ENCODE data around the gene TRIM63.
A peak's percentile ranks its signal among the peaks of the same experiment; 100 is the strongest.
"Not testable (repeated sequence)": the region's sequence is repeated elsewhere in the genome, so short reads cannot be mapped to it uniquely, and the experiment has no call there.

The TRIM63 gene

GRCh38 chr1:26067432-26067911 lies at the start of gene TRIM63:
TSS of gene TRIM63 (minus strand) at chr1:26067630. CDS start at chr1:26067494, 136 bp downstream.
- DNase-seq (ENCODE audit: low spot score): no peak

DNA sequence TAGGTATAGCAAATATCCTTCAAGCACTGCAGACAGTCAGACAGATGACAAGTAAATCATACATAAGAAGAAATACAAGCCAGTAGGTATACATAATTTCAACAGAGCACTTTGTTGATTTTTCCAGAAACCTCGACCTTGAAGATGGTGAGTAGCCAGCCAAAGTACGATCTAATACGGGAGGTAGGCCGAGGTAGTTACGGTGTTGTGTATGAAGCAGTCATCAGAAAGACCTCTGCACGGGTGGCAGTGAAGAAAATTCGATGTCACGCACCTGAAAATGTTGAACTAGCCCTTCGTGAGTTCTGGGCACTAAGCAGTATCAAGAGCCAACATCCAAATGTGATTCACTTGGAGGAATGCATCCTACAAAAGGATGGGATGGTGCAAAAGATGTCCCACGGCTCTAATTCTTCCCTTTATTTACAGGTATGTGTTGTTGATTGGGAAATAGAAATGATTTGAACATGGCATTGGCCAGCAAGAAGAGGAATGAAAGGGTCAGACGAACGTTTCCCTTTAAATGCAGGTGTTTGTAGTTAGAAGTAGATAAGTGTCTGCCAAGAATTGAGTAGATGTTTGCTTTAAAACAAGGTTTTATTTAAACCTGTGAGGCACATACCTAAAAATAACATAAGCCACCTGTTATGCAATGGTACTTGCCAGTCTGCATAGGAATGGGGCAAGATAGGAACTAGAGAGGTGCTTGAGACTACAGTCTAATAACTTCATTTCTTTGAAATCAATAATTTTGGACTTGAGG lies 46.9 kb upstream of the TRIM63 start:
- no peak for DNase-seq (ENCODE audit: low spot score)

DNA sequence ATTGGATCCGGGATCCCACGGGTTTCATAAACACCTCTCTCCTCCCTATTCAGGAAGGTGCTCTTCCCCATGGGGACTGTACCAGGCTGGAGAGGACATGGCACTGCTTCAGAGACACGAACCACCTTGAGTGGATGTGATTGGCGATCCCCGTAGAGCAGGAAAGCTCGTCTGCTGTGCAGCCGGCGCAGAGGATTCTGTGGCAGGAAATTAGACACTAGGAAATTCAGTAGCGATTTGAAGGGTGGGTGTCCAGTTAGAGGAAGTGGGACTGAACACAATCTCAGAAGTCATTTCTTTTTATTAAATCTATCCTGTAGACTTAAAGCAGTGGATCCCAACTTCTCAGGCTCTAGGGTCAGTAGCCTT lies 45.0 kb upstream of the TRIM63 start:
- no peak for DNase-seq (ENCODE audit: low spot score)

DNA sequence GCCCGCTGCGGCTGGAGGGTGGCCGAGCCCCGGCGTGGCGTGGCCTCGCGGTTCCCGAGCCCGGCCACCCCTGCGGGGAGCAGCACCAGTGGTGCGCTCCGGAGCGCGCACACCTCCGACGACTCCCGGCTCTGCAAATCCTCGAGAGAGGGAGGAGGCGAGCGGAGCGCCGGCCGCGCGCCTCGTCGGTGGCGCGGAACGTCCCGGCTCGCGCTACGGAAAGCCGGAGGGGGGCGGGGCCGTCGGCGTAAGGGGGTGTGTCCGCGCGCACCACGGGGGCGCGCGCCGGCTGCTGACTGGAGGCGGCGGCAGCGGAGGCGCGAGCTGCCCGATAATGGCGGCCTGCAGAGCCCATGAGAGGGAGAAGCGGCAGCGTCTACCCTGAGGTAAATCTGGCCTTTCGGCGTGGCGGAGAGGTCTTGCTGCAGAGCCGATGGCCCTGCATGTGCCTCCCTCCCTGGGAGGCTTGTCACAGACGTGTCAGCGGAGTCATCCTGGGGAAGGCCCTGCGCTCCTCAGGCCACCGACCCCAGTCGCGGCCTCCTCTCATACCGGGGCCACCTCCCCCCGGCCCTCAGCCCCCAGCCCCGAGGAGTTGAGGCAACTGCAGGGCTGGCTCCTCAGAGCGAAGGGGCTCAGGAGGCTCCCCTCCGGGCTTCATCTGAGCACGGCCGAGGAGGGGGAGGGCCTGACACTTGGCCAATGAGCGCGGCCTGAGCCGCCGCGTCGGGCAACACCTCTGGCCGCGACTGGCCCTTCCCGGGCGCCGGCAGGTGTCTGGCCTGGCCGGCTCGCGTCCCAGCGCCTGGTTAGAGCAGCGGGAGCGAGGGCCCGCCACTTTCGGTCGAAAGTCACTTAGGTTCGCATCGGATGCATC lies 44.3 kb upstream of the TRIM63 start, which contains the start of gene PDIK1L:
TSS of gene PDIK1L (plus strand) at position 295 of the 877 bp plus-strand sequence. CDS start 2,485 bp downstream, outside the sequence.
- peak; percentile 97 for DNase-seq (ENCODE audit: low spot score)

DNA sequence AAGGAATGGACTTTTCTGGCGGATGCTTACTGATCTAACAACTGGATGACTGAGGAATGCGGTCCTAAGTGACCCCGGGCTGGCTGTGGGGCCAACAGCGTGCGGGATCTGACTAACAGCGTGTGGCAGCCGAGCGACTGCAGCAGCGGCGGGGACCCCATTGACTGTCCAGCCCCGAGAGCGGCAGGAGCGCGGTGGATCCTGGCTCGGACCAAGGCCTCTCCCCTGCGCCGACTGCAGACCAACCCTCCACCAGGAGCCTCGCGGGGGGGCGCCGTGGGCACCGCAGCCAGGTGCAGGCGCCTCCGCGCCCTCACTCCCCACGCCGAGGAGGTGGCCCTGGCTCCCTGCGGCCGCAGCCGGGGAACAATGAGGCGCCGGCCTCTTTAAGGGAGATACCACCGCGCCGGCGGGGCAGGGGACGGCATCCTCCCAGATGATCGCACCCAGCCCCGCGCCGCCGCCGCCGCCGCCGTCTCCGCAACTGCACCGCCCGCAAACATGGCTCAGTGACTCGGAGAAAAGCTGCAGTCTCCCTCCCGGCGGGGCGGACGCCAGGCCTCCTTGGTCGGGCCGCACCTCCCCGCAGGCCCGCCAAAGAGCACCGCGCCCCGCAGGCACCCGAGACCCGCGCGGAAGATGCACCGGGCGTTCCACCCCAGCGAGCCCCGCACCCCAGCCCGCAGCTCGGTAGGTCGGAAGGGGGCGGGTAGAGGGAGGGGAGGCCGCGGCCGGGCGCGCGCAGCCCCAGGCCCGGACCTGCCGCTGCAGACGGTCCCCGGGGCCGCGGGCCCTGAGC lies 43.5 kb upstream of the TRIM63 start:
- DNase-seq (ENCODE audit: low spot score): peak; percentile 78

- no peak for DNase-seq (ENCODE audit: low spot score)
Measured at GRCh38 chr1:26109229-26110164, 42.1 kb upstream of the TRIM63 start.

- DNase-seq (ENCODE audit: low spot score): not testable (repeated sequence)
Measured at GRCh38 chr1:26105226-26105548, 37.8 kb upstream of the TRIM63 start.

GRCh38 chr1:26102526-26102925 lies 35.1 kb upstream of the TRIM63 start:
- DNase-seq (ENCODE audit: low spot score): no peak

- DNase-seq (ENCODE audit: low spot score): no peak
Measured at GRCh38 chr1:26102119-26102518, 34.7 kb upstream of the TRIM63 start.

DNA sequence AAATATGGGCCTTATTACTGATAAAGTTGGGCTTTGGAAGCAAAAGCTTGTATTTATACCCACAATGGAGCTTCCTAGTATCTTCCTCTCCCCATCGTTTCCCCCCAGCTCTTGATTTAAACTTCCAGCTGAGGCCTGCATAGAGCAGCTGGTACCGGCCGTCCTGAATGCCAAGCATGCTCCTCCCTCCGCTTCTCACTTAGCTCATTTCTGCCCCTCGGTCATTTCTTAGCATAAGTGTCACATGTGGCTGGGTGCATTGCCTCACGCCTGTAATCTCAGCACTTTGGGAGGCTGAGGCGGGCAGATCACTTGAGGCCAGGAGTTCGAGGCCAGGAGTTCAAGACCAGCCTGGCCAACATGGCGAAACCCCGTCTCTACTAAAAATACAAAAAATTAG lies 32.8 kb upstream of the TRIM63 start:
- not testable (repeated sequence) for DNase-seq (ENCODE audit: low spot score)

DNA sequence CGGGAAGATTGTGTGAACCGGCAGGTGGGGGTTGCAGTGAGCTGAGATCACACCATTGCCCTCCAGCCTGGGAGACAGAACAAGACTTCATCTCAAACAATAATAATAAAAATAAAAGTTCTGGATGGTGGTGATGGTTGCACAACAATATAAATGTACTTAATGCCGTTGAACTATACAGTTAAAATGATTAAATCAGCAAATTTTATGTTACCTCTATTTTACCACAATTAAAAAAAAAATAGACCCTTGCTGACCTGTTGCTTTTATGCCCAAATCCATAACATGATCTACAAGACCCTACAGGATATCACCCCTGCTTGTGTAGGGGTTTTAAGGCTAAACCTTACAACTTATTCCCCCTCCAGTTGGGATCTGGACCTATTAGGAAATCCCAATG lies 32.4 kb upstream of the TRIM63 start:
- no peak for DNase-seq (ENCODE audit: low spot score)

GRCh38 chr1:26098602-26099001 lies 31.2 kb upstream of the TRIM63 start:
- no peak for DNase-seq (ENCODE audit: low spot score)

GRCh38 chr1:26097696-26098095 lies 30.3 kb upstream of the TRIM63 start:
- no peak for DNase-seq (ENCODE audit: low spot score)

DNA sequence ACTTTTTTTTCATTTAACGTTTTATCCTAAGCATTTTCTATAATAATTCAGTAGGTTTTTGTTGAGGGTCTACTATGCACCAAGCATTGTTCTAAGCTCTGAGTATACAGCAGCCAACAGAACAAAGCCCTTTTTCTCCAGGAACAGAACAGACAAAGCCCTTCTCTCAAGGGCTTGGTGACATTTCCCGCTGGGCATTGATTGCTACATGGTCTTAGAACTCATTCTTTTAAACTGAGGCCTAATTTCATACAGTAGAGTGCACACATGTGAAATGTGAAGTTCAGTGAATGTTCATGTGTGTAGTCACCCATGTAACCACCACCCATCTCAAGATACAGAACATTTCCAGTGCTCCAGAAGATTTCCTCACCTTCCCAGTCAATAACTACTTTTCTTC lies 29.0 kb upstream of the TRIM63 start:
- DNase-seq (ENCODE audit: low spot score): no peak

GRCh38 chr1:26094677-26095383 lies 27.4 kb upstream of the TRIM63 start:
- no peak for DNase-seq (ENCODE audit: low spot score)

GRCh38 chr1:26094076-26094669 lies 26.7 kb upstream of the TRIM63 start:
- no peak for DNase-seq (ENCODE audit: low spot score)

DNA sequence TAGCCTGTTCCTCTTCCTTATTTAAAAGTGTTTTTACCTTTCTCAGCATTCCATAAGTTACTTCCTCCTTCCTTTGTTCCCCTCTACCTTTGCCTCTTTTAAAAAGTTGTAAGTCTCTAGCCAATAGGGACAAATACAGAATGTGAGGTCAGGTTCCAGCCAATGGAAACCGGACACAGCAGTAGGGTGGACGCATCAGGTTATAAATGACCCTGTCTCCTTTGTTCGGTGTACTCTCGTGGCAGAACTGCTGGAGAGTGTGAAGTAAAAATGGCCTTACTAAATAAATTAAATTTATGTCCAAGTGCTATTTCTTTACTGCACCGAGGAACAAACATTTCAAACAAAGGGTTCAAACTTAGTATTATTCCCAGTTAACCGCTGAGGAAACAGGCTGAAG lies 26.1 kb upstream of the TRIM63 start:
- DNase-seq (ENCODE audit: low spot score): not testable (repeated sequence)

DNA sequence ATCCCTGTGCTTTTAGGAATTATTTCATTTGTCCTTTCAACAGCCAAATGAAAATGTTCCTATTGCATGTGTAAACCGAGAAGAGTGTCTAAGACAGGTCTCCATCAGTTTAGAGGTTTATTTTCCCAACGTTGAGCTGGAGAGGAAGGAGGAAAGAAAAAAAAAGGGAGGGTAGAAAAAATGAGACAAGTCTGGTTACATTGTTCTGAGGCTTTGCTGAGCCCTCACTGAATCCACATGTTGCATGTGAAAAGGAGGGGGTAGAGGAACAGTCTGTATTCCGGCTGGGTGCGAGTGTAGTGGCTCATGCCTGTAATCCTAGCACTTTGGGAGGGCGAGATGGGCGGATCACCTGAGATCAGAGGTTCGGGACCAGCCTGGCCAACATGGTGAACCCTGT lies 25.0 kb upstream of the TRIM63 start:
- no peak for DNase-seq (ENCODE audit: low spot score)

GRCh38 chr1:26090893-26091292 lies 23.5 kb upstream of the TRIM63 start:
- DNase-seq (ENCODE audit: low spot score): no peak

DNA sequence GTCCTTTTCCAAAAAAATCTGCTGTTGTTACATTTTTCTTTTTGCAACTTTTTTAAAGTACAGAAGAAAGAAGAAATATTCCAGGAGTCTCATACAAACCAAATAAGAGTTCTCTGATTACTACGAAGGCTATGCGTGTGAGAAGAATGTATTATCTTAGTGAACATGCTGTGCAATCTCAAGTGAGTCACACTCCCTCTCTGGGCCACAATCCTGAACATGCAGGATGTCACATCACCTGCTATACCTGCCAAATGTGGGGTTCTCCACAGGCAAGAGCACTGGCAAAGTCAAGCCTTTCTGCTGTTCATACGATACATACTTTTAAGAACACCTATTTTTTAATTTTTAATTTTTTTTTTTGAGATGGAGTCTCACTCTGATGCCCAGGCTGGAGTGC lies 21.7 kb upstream of the TRIM63 start:
- DNase-seq (ENCODE audit: low spot score): no peak

Measured in left forelimb (tissue), 1 donor.